NCI-H2171 (cell line): ENCODE measurements around the gene MACF1.
"Not testable (repeated sequence)": the region's sequence is repeated elsewhere in the genome, so short reads cannot be mapped to it uniquely, and the experiment has no call there.

Source experiments
- DNase-seq: peaks from one replicate; lab custom pipeline; 2025; lab: John Stamatoyannopoulos, UW

Gene MACF1

DNA sequence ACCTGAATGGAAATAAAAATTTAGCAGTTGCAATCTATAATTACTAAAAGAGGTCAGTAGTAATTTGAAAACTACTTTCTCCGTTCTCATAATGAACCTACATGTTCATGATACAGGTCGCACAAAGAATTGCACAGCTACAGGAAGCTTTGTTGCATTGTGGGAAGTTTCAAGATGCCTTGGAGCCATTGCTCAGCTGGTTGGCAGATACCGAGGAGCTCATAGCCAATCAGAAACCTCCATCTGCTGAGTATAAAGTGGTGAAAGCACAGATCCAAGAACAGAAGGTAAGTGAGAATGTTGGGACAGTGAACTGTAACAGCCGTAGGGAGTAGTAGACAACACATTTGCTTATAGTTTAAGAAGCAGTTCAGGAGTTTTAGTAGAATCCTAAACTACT lies 218.1 kb downstream of the MACF1 start:
- DNase-seq = no peak

DNA sequence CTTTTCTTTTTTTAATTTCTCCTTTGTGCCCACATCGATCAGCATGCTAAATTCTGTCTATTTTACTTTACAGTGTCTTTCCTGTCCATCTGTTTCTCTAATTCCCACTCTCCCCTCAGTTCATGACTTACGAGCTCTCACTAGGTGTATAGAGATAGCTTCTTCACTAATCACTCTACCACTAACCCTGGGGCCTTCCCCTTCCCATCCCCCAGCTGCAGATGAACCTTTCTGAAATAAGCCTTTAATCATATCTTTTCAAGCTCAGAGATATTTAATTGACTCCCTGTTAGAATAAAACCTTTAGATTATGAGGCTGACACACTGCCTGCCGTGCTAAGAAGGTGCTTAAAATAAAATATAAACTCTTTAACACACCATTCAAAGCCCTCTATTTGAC lies 220.7 kb downstream of the MACF1 start:
- no peak for DNase-seq

DNA sequence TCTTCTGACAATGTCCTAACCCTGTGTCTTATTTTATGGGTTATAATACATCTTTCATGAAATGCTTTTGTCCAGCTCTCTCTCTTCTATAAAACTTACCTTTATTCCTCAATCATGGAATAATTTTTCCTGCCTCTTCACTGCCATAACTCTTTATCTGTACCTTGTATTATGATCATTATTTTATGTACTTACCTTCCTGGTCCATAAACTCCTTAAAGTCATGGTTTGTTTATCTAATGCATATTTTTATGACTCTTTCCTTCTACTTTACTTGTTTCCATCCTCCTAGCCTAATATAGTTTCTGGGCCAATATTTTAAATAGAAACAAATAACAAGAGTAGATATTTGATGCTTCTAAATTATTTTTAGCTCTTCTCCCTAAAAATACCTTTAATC lies 221.1 kb downstream of the MACF1 start:
- DNase-seq = no peak

DNA sequence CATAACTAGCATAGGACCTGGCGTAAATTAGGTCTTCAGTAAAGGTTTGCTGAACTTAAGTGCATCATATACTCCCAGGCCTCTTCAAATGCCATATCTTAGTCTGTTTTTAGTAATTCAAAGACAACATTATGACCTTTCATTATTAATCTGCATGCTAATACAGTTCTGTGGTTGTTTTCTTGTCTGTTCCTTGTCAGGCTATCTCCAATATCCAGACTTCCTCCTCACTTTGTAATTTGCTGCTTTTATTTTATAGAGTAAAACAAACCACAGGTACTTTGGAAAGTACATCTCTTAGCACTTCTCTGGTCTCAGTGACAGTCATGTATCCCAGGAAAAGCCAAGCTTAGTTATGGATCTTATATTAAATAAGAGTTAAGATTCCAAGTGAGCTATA lies 221.9 kb downstream of the MACF1 start:
- DNase-seq = no peak

DNA sequence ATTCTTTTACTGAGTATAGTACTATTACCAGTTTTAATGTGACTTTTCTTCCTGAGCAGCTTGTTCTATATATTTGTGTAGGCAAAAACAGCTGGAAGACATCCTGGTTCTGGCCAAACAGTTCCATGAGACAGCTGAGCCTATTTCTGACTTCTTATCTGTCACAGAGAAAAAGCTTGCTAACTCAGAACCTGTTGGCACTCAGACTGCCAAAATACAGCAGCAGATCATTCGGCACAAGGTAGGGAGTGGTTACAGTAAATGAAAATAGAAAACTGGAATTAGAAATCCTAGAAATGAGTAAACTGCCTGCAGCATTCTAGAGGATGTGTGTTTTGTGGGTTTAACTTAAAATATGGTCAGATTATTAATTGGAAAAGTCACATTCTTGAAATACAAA lies 222.9 kb downstream of the MACF1 start:
- DNase-seq = no peak

DNA sequence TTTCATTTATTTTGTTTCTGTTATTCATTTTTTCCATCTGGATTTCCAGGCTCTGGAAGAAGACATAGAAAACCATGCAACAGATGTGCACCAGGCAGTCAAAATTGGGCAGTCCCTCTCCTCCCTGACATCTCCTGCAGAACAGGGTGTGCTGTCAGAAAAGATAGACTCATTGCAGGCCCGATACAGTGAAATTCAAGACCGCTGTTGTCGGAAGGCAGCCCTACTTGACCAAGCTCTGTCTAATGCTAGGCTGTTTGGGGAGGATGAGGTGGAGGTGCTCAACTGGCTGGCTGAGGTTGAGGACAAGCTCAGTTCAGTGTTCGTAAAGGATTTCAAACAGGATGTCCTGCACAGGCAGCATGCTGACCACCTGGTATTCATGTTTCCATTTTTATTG lies 223.4 kb downstream of the MACF1 start:
- no peak for DNase-seq

DNA sequence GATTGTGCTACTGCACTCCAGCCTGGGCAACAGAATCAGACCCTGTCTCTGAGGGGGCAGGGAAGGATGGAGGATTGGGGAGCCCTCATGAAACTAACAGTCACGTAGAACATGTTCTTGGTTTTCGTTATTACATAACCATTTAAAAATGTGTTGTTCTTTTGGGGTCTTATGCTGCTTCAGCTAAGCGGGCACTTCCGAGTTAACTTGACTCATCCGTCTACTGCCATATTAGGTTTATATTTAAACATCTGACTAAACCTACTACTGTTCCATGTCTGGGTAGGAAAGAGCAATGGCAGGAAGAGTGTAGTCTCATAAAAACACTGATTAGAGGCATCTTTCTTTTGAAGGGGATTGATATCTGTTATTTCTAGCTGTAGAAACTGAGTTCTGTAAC lies 227.4 kb downstream of the MACF1 start:
- no peak for DNase-seq

DNA sequence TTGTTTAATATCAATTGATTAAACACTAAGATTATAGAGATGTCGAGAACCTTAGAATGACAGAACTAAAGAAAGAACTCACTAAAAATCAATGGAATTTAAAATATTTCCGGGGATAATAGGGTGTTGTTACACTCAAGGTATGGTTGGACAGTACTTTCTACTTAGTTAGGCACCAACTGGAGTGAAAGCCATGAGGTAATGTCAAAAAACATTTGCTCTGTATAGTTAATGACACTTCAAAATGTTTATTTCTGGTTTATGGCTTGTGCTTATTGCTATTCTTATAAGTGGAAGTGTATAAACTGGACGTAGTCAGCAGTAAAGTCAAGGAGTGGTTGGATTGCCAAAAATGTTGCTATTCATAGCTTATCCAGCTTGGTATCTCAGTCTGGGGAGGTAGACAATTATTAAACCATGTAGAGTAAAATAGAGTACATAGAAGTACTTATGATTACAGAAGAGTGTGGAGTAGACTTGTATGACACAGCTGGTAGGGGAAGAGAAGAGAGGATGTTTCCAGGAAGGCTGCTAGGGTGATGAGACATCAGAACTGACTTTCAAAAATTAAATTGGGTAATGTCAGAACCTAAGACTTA lies 230.4 kb downstream of the MACF1 start:
- DNase-seq = no peak

DNA sequence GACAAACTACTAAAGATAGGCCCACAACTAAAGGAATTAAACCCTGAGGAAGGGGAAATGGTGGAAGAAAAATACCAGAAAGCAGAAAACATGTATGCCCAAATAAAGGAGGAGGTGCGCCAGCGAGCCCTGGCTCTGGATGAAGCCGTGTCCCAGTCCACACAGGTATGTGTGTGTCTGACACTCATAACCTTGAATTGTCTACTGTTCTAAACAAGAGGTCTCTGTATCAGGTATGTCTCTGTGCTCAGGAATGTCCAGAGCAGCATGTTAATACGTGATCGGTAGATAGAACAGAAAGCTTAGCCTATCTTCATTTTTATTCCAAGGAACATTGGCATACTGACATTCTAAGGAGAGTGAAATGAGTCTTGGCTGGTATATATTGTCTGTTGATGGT lies 231.1 kb downstream of the MACF1 start:
- DNase-seq = no peak

DNA sequence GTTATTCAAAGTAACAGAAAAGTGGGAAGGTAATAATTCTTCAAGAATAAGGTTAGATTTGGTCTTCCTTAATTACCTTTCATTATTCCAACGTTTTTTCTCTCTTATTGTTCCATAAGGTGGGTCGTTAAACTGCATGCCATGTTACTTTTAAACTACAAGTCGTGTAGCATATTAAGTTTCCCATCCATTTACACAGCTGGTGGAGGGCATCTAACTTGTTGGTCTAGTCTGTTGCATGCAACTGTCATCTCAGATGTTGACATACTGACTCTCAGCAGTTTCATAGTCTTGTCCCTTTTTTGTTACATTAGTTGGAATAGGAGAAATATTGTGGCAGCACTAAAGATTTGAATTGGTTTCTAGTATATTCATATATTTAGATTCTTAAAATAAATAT lies 232.3 kb downstream of the MACF1 start:
- no peak for DNase-seq

DNA sequence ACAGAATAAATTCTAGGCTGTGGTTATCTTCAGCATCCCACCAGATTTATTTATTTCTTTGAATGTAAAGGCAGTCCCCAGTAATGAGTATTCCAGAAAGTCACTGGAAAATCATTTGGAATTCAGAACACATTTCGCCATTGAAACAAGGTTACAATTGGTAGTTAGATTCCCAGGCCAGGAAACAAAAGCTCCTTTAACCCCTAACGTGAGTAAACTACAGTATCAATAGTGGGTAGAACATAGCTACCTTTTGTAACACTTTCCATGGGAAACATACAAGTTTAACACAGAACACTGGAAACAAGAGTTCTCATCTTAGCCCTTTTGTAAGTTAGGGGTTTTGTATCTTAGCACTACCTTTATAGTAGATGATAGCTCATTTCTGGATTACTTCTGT lies 233.5 kb downstream of the MACF1 start:
- DNase-seq = no peak

DNA sequence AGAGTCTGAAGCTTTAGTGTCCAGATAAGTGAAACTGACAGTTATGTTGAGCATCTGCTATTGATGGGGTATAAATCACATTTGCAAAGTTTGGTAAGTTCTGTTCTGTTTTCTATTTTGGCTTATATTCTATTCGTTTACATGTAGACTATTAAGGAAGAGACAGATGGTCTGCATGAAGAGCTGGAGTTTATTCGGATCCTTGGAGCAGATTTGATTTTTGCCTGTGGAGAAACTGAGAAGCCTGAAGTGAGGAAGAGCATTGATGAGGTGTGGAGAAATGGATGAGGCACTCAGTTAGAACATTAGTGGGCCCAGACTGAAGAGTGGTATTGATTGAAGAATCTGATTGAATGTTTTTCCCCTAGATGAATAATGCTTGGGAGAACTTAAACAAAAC lies 236.4 kb downstream of the MACF1 start:
- no peak for DNase-seq

DNA sequence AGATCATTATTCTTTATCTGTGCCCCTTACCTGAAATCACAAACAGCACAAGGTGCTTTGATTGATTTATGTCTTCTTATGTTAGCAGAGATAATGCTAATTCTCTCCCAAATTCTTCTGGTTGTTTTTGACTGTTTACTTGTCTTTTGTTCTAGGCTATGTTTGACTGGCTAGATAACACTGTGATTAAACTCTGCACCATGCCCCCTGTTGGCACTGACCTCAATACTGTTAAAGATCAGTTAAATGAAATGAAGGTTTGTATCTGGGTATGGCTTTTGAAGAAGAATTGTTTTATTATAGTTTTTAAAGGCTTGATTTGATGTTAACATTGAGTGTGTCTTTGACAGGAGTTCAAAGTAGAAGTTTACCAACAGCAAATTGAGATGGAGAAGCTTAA lies 237.3 kb downstream of the MACF1 start:
- DNase-seq = no peak

DNA sequence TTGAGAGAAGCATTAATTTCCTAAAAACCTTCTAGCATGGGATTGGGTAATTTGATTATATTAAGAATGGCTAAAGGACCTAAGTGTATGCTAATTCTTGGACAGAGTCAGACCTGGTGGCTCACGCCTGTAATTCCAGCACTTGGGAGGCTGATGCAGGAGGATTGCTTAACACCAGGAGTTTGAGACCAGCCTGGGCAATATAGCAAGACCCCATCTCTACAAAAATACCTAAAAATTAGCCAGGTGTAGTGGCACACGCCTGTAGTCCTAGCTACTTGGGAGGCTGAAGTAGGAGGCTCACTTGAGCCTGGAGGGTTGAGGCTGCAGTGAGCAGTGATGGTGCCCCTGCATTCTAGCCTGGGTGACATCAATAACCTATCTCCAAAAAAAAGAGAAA lies 241.1 kb downstream of the MACF1 start:
- no peak for DNase-seq

DNA sequence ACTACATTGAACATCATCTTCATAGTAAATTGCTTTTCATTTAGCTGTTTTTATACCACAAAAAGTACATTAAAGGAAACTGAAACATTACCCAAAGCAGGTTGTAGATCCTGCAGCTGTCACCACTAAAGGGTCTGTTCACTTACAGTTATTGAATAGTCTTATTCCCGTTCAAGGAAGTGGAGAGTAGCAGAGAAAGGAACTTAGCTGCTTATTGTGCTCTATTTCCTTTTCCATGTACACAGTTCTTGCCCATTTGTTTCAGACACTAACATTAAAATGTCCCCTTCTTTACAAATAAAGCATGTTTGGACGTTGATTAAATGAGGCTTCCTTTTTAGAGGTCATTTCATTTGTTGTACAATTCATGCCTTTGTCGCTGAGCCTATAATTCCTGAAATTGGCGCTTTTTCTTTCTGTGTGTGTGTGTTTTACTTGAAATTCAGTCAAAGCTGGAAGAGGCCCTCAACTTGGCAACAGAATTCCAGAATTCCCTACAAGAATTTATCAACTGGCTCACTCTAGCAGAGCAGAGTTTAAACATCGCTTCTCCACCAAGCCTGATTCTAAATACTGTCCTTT lies 242.6 kb downstream of the MACF1 start:
- no peak for DNase-seq

DNA sequence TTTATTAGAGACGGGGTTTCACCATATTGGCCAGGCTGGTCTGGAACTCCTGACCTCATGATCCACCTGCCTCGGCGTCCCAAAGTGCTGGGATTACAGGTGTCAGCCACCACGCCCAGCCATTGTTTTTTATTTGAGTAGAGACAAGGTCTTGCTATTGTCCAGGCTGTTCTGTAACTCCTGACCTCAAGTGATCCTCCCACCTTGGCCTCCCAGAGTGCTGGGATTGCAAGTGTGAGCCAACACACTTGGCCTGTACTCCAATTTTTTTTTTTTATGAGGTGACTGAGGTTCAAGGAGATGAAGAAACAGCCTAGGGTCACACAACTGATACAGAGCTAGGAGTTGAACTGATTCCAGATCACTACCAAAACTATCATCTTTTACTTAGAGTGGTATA lies 245.5 kb downstream of the MACF1 start:
- not testable (repeated sequence) for DNase-seq

DNA sequence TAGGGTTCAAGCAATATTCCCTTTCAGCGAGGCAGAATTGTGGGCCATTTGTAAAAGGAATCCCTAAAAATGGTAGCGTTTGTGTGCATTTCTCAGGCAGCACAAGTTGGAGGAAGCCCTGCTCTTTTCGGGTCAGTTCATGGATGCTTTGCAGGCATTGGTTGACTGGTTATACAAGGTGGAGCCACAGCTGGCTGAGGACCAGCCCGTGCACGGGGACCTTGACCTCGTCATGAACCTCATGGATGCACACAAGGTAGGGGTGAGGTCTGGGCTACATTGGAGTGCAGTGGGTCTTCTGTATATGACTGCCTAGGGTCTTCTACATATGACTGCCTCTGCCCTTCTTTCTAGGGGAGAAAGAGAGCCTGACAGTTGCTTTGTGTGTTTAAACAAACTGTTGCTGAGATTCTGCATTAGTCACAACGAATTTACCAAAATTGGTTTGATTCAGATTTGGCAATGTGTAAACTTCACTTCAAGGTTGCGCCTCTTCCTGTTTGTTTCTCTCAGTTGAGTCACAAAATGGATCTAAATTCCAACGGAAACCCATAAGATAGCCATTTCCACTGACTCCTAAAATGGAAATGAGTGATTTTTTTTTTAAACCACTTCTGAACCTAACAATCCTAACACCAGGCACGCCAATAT lies 246.6 kb downstream of the MACF1 start:
- no peak for DNase-seq

DNA sequence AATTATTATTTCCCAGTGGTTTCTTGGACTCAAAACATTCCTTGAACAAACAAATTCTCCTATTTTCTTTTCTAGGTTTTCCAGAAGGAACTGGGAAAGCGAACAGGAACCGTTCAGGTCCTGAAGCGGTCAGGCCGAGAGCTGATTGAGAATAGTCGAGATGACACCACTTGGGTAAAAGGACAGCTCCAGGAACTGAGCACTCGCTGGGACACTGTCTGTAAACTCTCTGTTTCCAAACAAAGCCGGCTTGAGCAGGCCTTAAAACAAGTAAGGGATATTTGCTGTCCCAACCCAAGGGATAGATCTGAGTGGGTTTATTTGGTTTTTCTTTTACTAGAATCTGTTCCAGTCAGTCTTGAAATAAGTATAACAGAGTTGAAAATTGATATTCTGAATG lies 247.6 kb downstream of the MACF1 start:
- DNase-seq = no peak

DNA sequence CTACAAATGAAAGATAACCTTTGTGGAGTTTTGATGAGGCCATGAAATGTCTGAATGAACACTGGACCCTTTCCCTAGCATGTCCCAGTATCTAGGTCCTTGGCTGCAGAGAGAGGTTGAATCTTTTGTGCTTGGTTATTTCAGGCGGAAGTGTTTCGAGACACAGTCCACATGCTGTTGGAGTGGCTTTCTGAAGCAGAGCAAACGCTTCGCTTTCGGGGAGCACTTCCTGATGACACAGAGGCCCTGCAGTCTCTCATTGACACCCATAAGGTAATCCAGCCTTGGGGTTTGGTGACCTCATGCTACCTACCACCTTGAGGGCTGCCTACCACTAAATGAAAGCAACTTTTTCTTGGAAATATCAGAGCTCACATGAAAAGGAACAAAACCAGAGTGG lies 248.0 kb downstream of the MACF1 start:
- no peak for DNase-seq

DNA sequence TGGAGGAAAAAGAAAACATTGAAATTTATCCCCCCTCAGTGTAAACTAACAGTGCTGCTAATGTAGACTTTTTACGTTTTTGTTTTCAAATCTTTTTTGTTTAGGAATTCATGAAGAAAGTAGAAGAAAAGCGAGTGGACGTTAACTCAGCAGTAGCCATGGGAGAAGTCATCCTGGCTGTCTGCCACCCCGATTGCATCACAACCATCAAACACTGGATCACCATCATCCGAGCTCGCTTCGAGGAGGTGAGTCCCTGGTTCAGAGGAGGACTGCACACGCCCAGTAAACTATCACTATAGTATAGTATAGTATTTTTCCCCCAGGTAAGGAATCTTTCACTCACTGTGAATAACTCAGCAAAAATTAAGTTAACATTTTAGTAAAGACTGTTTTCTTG lies 249.1 kb downstream of the MACF1 start:
- no peak for DNase-seq

DNA sequence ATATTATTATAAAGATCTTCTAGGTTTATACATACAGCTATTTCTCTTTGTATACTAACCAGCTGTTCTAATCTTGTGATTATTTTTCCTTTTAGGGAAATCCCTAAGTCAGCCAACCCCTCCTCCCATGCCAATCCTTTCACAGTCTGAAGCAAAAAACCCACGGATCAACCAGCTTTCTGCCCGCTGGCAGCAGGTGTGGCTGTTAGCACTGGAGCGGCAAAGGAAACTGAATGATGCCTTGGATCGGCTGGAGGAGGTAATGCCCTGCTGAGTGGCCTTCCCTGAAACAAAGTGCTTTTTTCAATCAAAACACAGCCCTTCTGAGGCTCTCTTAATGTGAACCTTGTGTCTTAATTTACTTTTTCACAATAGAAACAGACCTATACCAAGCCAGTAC lies 254.5 kb downstream of the MACF1 start:
- no peak for DNase-seq

DNA sequence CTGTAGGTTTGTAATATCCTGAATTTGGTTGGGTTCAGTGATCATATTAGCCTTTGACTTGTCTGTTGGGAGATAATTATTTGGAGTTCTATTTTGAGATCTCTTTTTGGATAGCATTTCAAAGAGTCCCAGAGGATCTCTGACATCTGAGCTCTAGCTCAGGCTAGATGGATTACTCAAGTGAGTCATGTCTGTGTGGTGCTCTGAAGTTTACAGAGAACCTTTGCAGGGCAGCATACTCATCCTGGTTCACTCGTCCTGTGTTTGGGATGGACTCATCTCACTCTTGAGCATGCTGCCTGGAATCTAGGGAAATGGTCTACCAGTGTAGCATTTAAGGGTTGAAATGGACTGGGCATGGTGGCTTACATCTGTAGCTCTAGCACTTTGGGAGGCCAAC lies 257.6 kb downstream of the MACF1 start:
- no peak for DNase-seq

DNA sequence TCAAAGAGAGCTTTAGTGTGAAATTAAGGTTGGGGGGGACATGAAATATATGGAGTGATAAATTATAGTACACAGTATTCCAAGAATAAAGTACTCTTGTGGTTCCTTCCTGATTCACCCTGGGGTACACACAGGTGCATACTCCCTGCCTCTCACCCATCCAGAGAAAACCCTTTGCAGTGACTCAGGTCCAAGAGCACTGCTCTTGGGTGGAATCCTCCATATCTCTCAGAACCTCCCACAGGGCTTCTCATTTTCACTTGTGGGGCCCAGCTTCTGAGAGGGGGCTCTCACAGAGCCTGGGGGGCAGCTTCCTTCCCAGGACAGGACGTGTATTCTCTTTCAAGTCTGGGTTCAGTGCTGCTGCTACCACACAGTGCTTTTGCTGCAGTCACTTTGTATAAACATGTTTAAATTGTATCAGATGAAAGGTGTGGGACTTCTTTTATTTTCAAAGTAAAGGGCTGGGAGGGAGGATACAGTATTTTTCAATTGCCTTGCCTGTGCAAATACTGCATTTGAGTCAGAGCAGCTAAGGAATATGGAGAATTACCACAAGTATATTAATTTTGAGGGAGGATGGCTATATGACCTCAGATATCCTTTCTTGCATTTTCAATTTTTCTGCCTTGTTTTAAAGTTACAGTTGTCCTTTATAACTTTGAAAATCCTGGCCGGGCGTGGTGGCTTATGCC lies 262.1 kb downstream of the MACF1 start:
- DNase-seq = no peak
